ENCODE results near the gene ADAMTS17. TPM values are rescaled to one million over a fixed set of nuclear protein-coding genes. Genes with fewer than 3 reads are reported as not detected.

The ADAMTS17 gene
- total RNA-seq, 1 donor from 2014 or later = 4.8 TPM

DNA sequence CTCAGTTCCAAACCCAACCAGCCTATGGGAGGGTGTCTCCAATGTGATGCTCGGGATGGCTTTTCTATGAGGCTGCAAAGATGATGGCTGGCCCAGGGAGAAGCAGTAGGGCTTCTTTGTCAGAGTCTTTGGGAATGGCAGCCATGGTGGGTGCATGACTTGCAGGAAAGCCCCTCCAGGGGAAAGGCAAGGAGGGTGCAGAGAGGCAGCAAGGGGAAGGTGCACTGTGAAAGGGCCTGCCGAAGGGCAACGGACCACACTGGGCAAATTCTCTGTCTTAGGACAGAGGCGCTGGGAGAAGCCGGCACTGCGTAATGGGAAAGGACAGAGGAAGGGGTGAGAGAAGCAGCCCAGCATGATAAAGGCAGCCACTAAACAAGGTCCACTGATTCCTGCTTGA lies 305.8 kb downstream of the ADAMTS17 start:
- H3K36me3 Mint-ChIP-seq (ENCODE audit: low read depth, unreplicated experiment) = no peaks in the 10 kb centered on the region
- TF ChIP-seq, protein P1, sequence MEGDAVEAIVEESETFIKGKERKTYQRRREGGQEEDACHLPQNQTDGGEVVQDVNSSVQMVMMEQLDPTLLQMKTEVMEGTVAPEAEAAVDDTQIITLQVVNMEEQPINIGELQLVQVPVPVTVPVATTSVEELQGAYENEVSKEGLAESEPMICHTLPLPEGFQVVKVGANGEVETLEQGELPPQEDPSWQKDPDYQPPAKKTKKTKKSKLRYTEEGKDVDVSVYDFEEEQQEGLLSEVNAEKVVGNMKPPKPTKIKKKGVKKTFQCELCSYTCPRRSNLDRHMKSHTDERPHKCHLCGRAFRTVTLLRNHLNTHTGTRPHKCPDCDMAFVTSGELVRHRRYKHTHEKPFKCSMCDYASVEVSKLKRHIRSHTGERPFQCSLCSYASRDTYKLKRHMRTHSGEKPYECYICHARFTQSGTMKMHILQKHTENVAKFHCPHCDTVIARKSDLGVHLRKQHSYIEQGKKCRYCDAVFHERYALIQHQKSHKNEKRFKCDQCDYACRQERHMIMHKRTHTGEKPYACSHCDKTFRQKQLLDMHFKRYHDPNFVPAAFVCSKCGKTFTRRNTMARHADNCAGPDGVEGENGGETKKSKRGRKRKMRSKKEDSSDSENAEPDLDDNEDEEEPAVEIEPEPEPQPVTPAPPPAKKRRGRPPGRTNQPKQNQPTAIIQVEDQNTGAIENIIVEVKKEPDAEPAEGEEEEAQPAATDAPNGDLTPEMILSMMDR (IDR thresholded peaks at IDR 0.05; ENCODE audit: unreplicated experiment) = no peak
- no peak overlapping the region for H3K4me3 Mint-ChIP-seq (ENCODE audit: unreplicated experiment)
- H3K27me3 Mint-ChIP-seq (ENCODE audit: unreplicated experiment) = no peaks in the 10 kb centered on the region
- H3K9me3 Mint-ChIP-seq (ENCODE audit: unreplicated experiment) = no peaks in the 10 kb centered on the region
- H3K4me1 Mint-ChIP-seq (ENCODE audit: unreplicated experiment) = no peaks in the 10 kb centered on the region
- H3K27ac Mint-ChIP-seq (ENCODE audit: unreplicated experiment) = no peak overlapping the region
- DNase-seq (ENCODE audit: low spot score) = no peak

DNA sequence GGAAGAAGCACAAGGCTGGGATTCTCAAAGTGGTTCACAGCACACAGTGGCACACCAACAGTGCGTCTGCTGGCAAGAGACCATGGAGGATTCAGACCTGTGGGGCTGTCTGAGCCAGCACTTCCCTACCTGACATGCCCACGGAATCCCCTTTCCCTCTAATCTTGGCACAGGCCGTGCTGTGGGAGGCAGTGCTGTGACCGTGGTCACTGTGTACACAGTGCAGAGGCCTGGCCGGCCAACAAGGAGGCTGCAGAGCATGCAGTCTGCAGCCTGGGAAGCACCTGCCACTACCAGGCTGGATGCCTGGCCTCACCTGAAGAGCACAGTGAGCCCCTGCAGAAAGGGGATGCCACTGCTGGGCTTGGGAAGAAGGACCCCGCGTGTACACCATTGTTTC lies 307.6 kb downstream of the ADAMTS17 start:
- H3K9me3 Mint-ChIP-seq (ENCODE audit: unreplicated experiment) = no peaks in the 10 kb centered on the region
- no peak for DNase-seq (ENCODE audit: low spot score)
- H3K36me3 Mint-ChIP-seq (ENCODE audit: low read depth, unreplicated experiment) = no peaks in the 10 kb centered on the region
- H3K27me3 Mint-ChIP-seq (ENCODE audit: unreplicated experiment) = peaks cover 1% of the 10 kb centered on the region
- H3K4me1 Mint-ChIP-seq (ENCODE audit: unreplicated experiment) = no peaks in the 10 kb centered on the region
- TF ChIP-seq, protein P1 (IDR thresholded peaks at IDR 0.05; ENCODE audit: unreplicated experiment) = no peak
- no peak overlapping the region for H3K4me3 Mint-ChIP-seq (ENCODE audit: unreplicated experiment)
- H3K27ac Mint-ChIP-seq (ENCODE audit: unreplicated experiment) = no peak overlapping the region

DNA sequence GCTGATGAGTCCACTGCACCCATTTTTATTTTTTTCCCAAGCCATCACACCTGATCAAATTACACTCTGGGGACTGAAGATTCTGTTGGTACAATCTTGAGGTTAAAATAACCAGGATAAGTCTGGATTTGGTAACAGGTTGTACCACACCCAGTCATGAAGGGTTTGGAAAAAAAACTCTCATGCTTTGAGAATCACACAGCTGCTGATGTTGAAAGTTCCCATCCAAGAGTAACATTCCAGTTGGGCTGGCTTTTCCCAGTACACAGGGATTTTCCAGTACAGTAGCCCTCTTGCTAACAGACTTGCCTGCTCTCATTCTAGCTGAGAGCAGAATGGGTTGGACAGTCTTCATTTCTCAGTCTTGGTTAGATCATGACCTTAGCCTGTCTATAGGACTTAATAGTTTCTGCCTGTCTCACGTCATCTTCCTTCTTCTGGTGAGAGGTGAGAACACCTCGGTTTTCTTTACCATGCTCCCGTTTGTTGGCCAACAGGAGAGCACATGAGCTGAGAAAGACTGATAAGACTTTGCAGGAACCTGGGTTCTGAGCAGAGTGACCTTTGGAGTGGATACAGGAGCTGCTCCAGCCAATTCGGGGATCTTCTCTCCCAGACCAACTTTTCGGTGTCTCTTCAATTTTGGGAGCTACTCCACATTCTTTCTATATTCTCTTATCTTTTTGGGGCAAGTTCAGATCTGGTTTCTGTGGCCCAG lies 308.5 kb downstream of the ADAMTS17 start:
- TF ChIP-seq, protein P1 (IDR thresholded peaks at IDR 0.05; ENCODE audit: unreplicated experiment) = no peak

DNA sequence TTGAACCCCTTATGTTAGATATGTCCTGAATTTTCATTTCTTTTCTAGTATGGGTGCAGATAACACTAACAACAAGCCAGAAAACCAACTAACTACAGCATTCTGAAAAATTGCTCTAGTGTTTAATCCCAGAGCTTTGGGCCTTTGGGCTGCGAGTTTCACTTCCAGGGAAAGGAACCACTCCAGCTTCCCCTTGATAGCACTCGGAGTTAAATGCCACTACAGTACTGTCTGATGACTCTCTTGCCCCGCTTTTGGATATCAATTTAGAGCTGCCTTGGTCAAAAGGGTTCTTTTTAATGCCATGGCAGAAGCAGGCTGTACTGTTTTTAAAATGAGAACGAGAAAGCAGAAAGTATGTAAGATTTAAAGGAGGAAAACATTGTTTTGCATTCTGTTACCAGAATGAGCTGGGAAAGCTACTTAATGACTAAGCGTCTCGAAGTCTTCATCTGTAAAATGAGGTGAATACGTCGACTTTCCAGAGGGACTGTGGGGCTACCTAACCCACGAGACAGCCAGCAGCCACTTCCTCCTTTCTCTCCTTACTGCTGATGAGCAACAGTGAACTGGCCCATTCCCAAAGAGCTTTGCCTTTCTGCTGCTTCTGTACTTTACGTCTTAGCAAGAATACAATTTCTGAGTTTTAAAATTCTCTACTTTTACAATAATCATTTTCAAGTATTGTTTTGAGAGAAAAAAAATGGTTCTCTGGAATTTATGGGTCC lies 309.3 kb downstream of the ADAMTS17 start:
- TF ChIP-seq, protein P1 (IDR thresholded peaks at IDR 0.05; ENCODE audit: unreplicated experiment) = no peak
- Mint-ChIP-seq H3K27ac (ENCODE audit: unreplicated experiment) (no peak overlapping the region), H3K36me3 (ENCODE audit: low read depth, unreplicated experiment) (peaks cover 7% of the 10 kb centered on the region), H3K4me1 (ENCODE audit: unreplicated experiment) (no peaks in the 10 kb centered on the region), H3K4me3 (ENCODE audit: unreplicated experiment) (no peak overlapping the region), H3K9me3 (ENCODE audit: unreplicated experiment) (peaks cover 4% of the 10 kb centered on the region), H3K27me3 (ENCODE audit: unreplicated experiment) (peaks cover 1% of the 10 kb centered on the region)
- DNase-seq (ENCODE audit: low spot score) = no peak

More for the DNA sequence above, 308.5 kb downstream of the ADAMTS17 start:
- no peak for DNase-seq (ENCODE audit: low spot score)
- Mint-ChIP-seq H3K9me3 (ENCODE audit: unreplicated experiment) (no peaks in the 10 kb centered on the region), H3K36me3 (ENCODE audit: low read depth, unreplicated experiment) (peaks cover 7% of the 10 kb centered on the region), H3K27ac (ENCODE audit: unreplicated experiment) (no peak overlapping the region), H3K27me3 (ENCODE audit: unreplicated experiment) (peaks cover 1% of the 10 kb centered on the region), H3K4me3 (ENCODE audit: unreplicated experiment) (no peak overlapping the region), H3K4me1 (ENCODE audit: unreplicated experiment) (no peaks in the 10 kb centered on the region)
